Measurements from ENCODE around the gene CYP27B1. TPM values are rescaled to one million over a fixed set of nuclear protein-coding genes. Genes with fewer than 3 reads are reported as not detected.

The CYP27B1 gene
- total and polyA plus RNA-seq, 8 donors: 0.58 to 4.7 (median 1.5) TPM

- peak overlapping the region in 1 of 2 donors; percentile 92 for H3K27ac ChIP-seq
- intact Hi-C loops (cut with DNase I): no loop called here
- H3K4me3 ChIP-seq: no peak overlapping the region
- peaks cover 0 to 45% of the 10 kb centered on the region in 2 donors for H3K4me1 ChIP-seq
- ATAC-seq (no peak), DNase-seq (no peak)
- H3K9me3 ChIP-seq: no peaks in the 10 kb centered on the region
- H3K27me3 ChIP-seq: peaks cover 12 to 29% of the 10 kb centered on the region in 2 donors
- peaks cover 0 to 28% of the 10 kb centered on the region in 2 donors for H3K36me3 ChIP-seq
- TF ChIP-seq CTCF (IDR thresholded peaks at IDR 0.05): no peak
Observed at GRCh38 chr12:57743769-57744168, 23.1 kb downstream of the CYP27B1 start.

GRCh38 chr12:57741844-57742738, 24.8 kb downstream of the CYP27B1 start:
- Histone ChIP-seq H3K4me3 (peak overlapping the region in 1 of 2 donors; percentile 50), H3K9me3 (no peaks in the 10 kb centered on the region)
- DNase-seq: peak in 1 of 4 donors; percentile 64

GRCh38 chr12:57741413-57741789, 25.5 kb downstream of the CYP27B1 start:
- Histone ChIP-seq H3K36me3 (peaks cover 0 to 13% of the 10 kb centered on the region in 2 donors), H3K27me3 (peaks cover 34 to 53% of the 10 kb centered on the region in 2 donors), H3K27ac (peak overlapping the region in 1 of 2 donors; percentile 81), H3K9me3 (no peaks in the 10 kb centered on the region), H3K4me3 (peak overlapping the region in 1 of 2 donors; percentile 50), H3K4me1 (peaks cover 13 to 65% of the 10 kb centered on the region in 2 donors)
- no peak for TF ChIP-seq CTCF (IDR thresholded peaks at IDR 0.05)
- ATAC-seq (no peak), DNase-seq (no peak)
- intact Hi-C loops (cut with DNase I): no loop called here

More at GRCh38 chr12:57741844-57742738, 24.8 kb downstream of the CYP27B1 start:
- TF ChIP-seq CTCF (IDR thresholded peaks at IDR 0.05): no peak
- H3K4me1 ChIP-seq: peaks cover 12 to 59% of the 10 kb centered on the region in 2 donors
- no peak for ATAC-seq
- peaks cover 27 to 46% of the 10 kb centered on the region in 2 donors for H3K27me3 ChIP-seq
- peak overlapping the region in 1 of 2 donors; percentile 81 for H3K27ac ChIP-seq
- intact Hi-C loops (cut with DNase I): no loop called here
- peaks cover 0 to 18% of the 10 kb centered on the region in 2 donors for H3K36me3 ChIP-seq

- Histone ChIP-seq H3K9me3 (no peaks in the 10 kb centered on the region), H3K4me1 (peaks cover 13 to 65% of the 10 kb centered on the region in 2 donors), H3K27me3 (peaks cover 39 to 58% of the 10 kb centered on the region in 2 donors), H3K4me3 (peak overlapping the region in 1 of 2 donors; percentile 50), H3K27ac (peak overlapping the region in 1 of 2 donors; percentile 81), H3K36me3 (peaks cover 0 to 8% of the 10 kb centered on the region in 2 donors)
- intact Hi-C loops (cut with DNase I): no loop called here
- no peak for ATAC-seq
- no peak for TF ChIP-seq CTCF (IDR thresholded peaks at IDR 0.05)
- no peak for DNase-seq
Observed at GRCh38 chr12:57740656-57741412, 26.0 kb downstream of the CYP27B1 start.
